Endothelial cell of umbilical vein (primary cell): ENCODE measurements around the gene USP33. TPM values are rescaled to one million over a fixed set of nuclear protein-coding genes. Genes with fewer than 3 reads are reported as not detected.

Experiments used
- BruUV-seq: library from RNA; stranded (reverse); fragments of 400-500 nt; replicated peaks from 2 replicates; lab custom pipeline; 2021; lab: Mats Ljungman, UMichigan
- CTCF ChIA-PET: fragments of 300-600, 350-600 bp; sonication (Branson Sonifier 250); formaldehyde crosslinking; loops from one replicate; lab custom pipeline; 2021; ENCODE audit warnings: antibody characterized with exemption, inconsistent platforms; lab: Charles Lee
- POLR2A ChIA-PET: fragments of 300-600, 350-600 bp; sonication (Branson Sonifier 250); formaldehyde crosslinking; loops from one replicate; lab custom pipeline; 2021; ENCODE audit warnings: antibody characterized with exemption, inconsistent platforms; lab: Charles Lee
- DNase-seq: peaks from one replicate; pipeline ENCODE4 v3.0.0-alpha.2; 2011; ENCODE audit warnings: low read depth, low spot score
- FAIRE-seq: peaks from 2 replicates; lab custom pipeline; 2011; peaks lifted over from hg19 to GRCh38; lab: Jason Lieb, UNC
- H2AFZ ChIP-seq: 2 replicates; pipeline ENCODE4 v1.6.0; 2012; ENCODE audit warnings: low read depth, low read length, control low read depth, inconsistent platforms
- H3K27ac ChIP-seq: 2 replicates; pipeline ENCODE4 v1.5.1; 2011; ENCODE audit warnings: low read depth, mild to moderate bottlenecking, control low read depth, low read length, moderate library complexity; ENCODE audit not compliant: insufficient read depth
- H3K27me3 ChIP-seq, 2 experiments: 2 replicates each; pipeline versions ENCODE4 v1.6.0 to v1.6.1; 2011; ENCODE audit warnings: low read length in 2 of 2, mixed read lengths in 1 of 2; ENCODE audit not compliant: control insufficient read depth in 2 of 2, insufficient read depth in 2 of 2
- H3K36me3 ChIP-seq, 2 experiments: 2 replicates in 1 of 2; 3 replicates in 1 of 2; pipeline ENCODE4 v1.5.1; 2011; ENCODE audit warnings: low read length in 2 of 2, mild to moderate bottlenecking in 1 of 2, moderate library complexity in 1 of 2; ENCODE audit not compliant: control insufficient read depth in 2 of 2, insufficient read depth in 2 of 2; ENCODE audit errors: extremely low read depth in 1 of 2
- H3K4me1 ChIP-seq: 3 replicates; pipeline ENCODE4 v1.5.1; 2011; ENCODE audit warnings: mild to moderate bottlenecking, low read length; ENCODE audit not compliant: control insufficient read depth, insufficient read depth; ENCODE audit errors: extremely low read depth
- H3K4me2 ChIP-seq: 2 replicates; pipeline ENCODE4 v1.6.1; 2011; ENCODE audit warnings: low read length, control low read depth, mixed read lengths; ENCODE audit not compliant: insufficient read depth
- H3K4me3 ChIP-seq, 3 experiments: fragments of 200-600 bp in 1 of 3; sonication (generic), shearing (Covaris generic) in 1 of 3; replicated peaks in 1 of 3; 2 replicates each; pipeline ENCODE4 v1.5.1; 2011 to 2016; ENCODE audit warnings: control low read depth in 3 of 3, low read length in 3 of 3, mild to moderate bottlenecking in 2 of 3, inconsistent platforms in 1 of 3, low read depth in 1 of 3, moderate library complexity in 1 of 3; ENCODE audit not compliant: insufficient read depth in 1 of 3
- H3K79me2 ChIP-seq: 2 replicates; pipeline ENCODE4 v1.6.0; 2012; ENCODE audit warnings: low read length, inconsistent platforms; ENCODE audit not compliant: control insufficient read depth, insufficient read depth
- H3K9ac ChIP-seq: replicated peaks from 2 replicates; pipeline ENCODE3; 2011; ENCODE audit warnings: low read length, control low read depth; ENCODE audit not compliant: insufficient read depth; ENCODE audit errors: extremely low read depth
- H3K9me1 ChIP-seq: replicated peaks from 3 replicates; pipeline ENCODE4 v1.6.0; 2011; ENCODE audit warnings: mild to moderate bottlenecking, low read length; ENCODE audit not compliant: control insufficient read depth, insufficient read depth; ENCODE audit errors: extremely low read depth
- H3K9me3 ChIP-seq: replicated peaks from 2 replicates; pipeline ENCODE4 v1.5.1; 2012; ENCODE audit warnings: low read length, inconsistent platforms; ENCODE audit not compliant: control insufficient read depth, insufficient read depth
- H4K20me1 ChIP-seq: replicated peaks from 2 replicates; pipeline ENCODE3; 2011; ENCODE audit warnings: mild to moderate bottlenecking, low read length; ENCODE audit not compliant: control insufficient read depth, insufficient read depth; ENCODE audit errors: extremely low read depth
- EZH2 ChIP-seq: IDR thresholded peaks from 2 replicates; pipeline ENCODE4 v1.6.1; 2012; ENCODE audit warnings: borderline replicate concordance, low read depth, mild to moderate bottlenecking, moderate library complexity, low read length, inconsistent platforms; ENCODE audit not compliant: severe bottlenecking
- FOS ChIP-seq: IDR thresholded peaks from 2 replicates; pipeline ENCODE4 v1.6.1; 2011; ENCODE audit warnings: mild to moderate bottlenecking, low read length, moderate library complexity, borderline replicate concordance; ENCODE audit not compliant: insufficient read depth
- GATA2 ChIP-seq: IDR thresholded peaks from 2 replicates; pipeline ENCODE4 v1.7.0; 2011; ENCODE audit warnings: low read depth, mild to moderate bottlenecking, moderate library complexity, mixed read lengths, low read length; ENCODE audit not compliant: insufficient read length, insufficient read depth
- JUN ChIP-seq: IDR thresholded peaks from 2 replicates; pipeline ENCODE4 v1.6.1; 2011; ENCODE audit warnings: borderline replicate concordance, low read depth; ENCODE audit not compliant: insufficient read length, insufficient read depth
- MYC ChIP-seq: IDR thresholded peaks from one replicate; pipeline ENCODE4 v1.6.1; 2011; ENCODE audit warnings: mild to moderate bottlenecking, low read depth, low read length
- POLR2AphosphoS5 ChIP-seq: IDR thresholded peaks from 2 replicates; pipeline ENCODE4 v1.6.1; 2012; ENCODE audit warnings: low read depth, mild to moderate bottlenecking, control low read depth, low read length, moderate library complexity; ENCODE audit not compliant: insufficient read depth
- dilution Hi-C: fragments of 300-500 bp; cut with MboI; formaldehyde crosslinking; loops from one replicate; pipeline ENCODE4 v1.15.0; 2019; ENCODE audit warnings: low sequenced_read_pairs; ENCODE audit not compliant: extremely low pct_ligation_motif_present
- intact Hi-C: fragments of 100-400 bp; cut with micrococcal nuclease; formaldehyde crosslinking; loops from one replicate; pipeline ENCODE4 v1.10.0; 2022
- polyA plus RNA-seq, 4 experiments: library from polyadenylated mRNA; depleted of rRNA in 3 of 4; stranded (reverse) in 3 of 4; unstranded in 1 of 4; fragments of >200 nt; gene quantifications; 2 replicates each; pipeline versions ENCODE4 v1.2.1 to v1.2.3, GENCODE V29; 2011 to 2012; ENCODE audit warnings: missing spikeins in 1 of 4
- total RNA-seq: library from RNA; stranded (reverse); gene quantifications from 2 replicates; pipeline ENCODE4 v1.2.3, GENCODE V29; 2021
- TF ChIP-seq, protein P1 (sequence below), 2 donors: IDR thresholded peaks; 1 replicate in 1 of 2; 2 replicates in 1 of 2; pipeline ENCODE4 v1.5.1; 2011; ENCODE audit warnings: low read length in 2 of 2, mild to moderate bottlenecking in 2 of 2, moderate library complexity in 2 of 2, control low read depth in 1 of 2, inconsistent platforms in 1 of 2, low read depth in 1 of 2; ENCODE audit not compliant: insufficient read depth in 1 of 2; ENCODE audit errors: extremely low read depth in 1 of 2
- TF ChIP-seq, protein P2 (sequence below): IDR thresholded peaks from 2 replicates; pipeline ENCODE4 v1.6.1; 2011; ENCODE audit not compliant: insufficient read depth, insufficient read length

Gene USP33
- total and polyA plus RNA-seq, 2 donors (not counting 3 experiments of a cell fraction or from before 2014, with no cell fraction given): 22.5 to 46.4 TPM

DNA sequence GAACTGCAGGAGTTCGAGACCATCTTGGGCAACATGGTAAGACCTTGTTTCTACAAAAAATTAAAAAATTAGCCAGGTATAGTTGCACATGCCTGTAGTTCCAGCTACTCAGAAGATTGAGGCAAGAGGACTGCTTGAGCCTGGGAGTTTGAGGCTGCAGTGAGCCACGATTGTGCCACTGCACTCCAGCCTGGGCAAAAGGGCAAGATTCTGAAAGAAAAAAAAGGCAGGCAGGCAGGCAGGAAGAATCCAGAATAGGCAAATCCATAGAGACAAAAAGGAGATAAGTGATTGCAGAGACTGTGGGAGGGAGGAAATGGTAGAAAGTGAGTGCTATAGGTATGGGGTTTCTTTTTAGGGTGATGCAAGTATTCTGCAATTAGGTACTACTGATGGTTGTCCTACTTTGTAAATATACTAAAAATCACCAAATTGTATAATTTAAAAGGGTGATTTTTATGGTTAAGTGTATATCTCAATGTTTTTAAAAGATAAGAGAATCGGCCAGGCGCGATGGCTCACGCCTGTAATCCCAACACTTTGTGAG, 106.6 kb downstream of the USP33 start:
- Histone ChIP-seq H3K9me1 (no peaks in the 10 kb centered on the region), H2AFZ (no peak overlapping the region), H4K20me1 (peaks cover 10% of the 10 kb centered on the region), H3K4me1 (no peaks in the 10 kb centered on the region), H3K79me2 (peaks cover 97% of the 10 kb centered on the region), H3K27ac (no peak overlapping the region), H3K9ac (no peak overlapping the region), H3K4me3 (no peak overlapping the region), H3K36me3 (no peaks in the 10 kb centered on the region), H3K4me2 (no peak overlapping the region), H3K27me3 (no peaks in the 10 kb centered on the region), H3K9me3 (no peaks in the 10 kb centered on the region)
- no peak for DNase-seq
- intact Hi-C loops: no loop called here
- no TSS peak for BruUV-seq
- FAIRE-seq: no peak
- ChIA-PET POLR2A (no interaction called here), CTCF (no interaction called here)
- dilution Hi-C loops: no loop called here
- TF ChIP-seq MYC (no peak), EZH2 (no peak), FOS (no peak), POLR2AphosphoS5 (no peak), GATA2 (no peak)

DNA sequence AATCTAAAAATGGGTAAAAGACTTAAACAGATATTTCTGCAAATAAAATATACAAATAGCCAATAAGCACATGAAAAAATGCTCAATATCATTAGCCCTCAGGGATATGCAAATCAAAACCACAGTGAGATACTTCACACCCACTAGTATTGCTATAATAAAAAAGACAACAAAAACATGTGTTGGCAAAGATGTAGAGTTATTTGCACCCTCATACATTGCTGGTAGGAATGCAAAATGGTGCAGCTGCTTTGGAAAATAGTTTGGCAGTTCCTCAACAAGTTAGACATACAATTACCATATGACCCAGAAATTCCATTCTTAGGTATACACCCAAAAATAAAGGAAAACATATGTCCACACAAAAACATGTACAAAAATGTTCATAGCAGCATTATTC, 107.4 kb downstream of the USP33 start:
- POLR2A ChIA-PET: no interaction called here
- BruUV-seq: no TSS peak
- H2AFZ ChIP-seq: no peak overlapping the region
- DNase-seq: no peak
- dilution Hi-C loops (no loop called here), intact Hi-C loops (no loop called here)
- H3K27ac ChIP-seq: no peak overlapping the region
- no peak overlapping the region for H3K9ac ChIP-seq
- no peaks in the 10 kb centered on the region for H3K36me3 ChIP-seq
- H3K4me1 ChIP-seq: no peaks in the 10 kb centered on the region
- peaks cover 10% of the 10 kb centered on the region for H4K20me1 ChIP-seq
- CTCF ChIA-PET: no interaction called here
- TF ChIP-seq POLR2AphosphoS5: no peak
- TF ChIP-seq MYC: no peak
- no peak for TF ChIP-seq FOS
- TF ChIP-seq JUN: no peak
- TF ChIP-seq EZH2: no peak
- TF ChIP-seq, protein P1, sequence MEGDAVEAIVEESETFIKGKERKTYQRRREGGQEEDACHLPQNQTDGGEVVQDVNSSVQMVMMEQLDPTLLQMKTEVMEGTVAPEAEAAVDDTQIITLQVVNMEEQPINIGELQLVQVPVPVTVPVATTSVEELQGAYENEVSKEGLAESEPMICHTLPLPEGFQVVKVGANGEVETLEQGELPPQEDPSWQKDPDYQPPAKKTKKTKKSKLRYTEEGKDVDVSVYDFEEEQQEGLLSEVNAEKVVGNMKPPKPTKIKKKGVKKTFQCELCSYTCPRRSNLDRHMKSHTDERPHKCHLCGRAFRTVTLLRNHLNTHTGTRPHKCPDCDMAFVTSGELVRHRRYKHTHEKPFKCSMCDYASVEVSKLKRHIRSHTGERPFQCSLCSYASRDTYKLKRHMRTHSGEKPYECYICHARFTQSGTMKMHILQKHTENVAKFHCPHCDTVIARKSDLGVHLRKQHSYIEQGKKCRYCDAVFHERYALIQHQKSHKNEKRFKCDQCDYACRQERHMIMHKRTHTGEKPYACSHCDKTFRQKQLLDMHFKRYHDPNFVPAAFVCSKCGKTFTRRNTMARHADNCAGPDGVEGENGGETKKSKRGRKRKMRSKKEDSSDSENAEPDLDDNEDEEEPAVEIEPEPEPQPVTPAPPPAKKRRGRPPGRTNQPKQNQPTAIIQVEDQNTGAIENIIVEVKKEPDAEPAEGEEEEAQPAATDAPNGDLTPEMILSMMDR (IDR thresholded peaks at IDR 0.05; ENCODE audit: extremely low read depth in 1 of 2, insufficient read depth in 1 of 2, low read depth in 1 of 2, low read length in 2 of 2): no peak
- TF ChIP-seq, protein P2, sequence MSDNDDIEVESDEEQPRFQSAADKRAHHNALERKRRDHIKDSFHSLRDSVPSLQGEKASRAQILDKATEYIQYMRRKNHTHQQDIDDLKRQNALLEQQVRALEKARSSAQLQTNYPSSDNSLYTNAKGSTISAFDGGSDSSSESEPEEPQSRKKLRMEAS: no peak
- H3K9me3 ChIP-seq: no peaks in the 10 kb centered on the region
- no peaks in the 10 kb centered on the region for H3K9me1 ChIP-seq
- no peak overlapping the region for H3K4me3 ChIP-seq
- peaks cover 96% of the 10 kb centered on the region for H3K79me2 ChIP-seq
- no peak for FAIRE-seq
- no peak overlapping the region for H3K4me2 ChIP-seq
- H3K27me3 ChIP-seq: no peaks in the 10 kb centered on the region
